ENCODE measurements around the gene GABRP. TPM values are rescaled to one million over a fixed set of nuclear protein-coding genes. Genes with fewer than 3 reads are reported as not detected.

Gene GABRP
- total RNA-seq, result 1 to 10 TPM; 1.1 to 1.9 TPM
- 2.5 TPM for polyA plus RNA-seq (2013, experiment 1 of 2)
- polyA plus RNA-seq (2013, experiment 2 of 2), result 0.70 TPM
- long read RNA-seq, experiment 1, result 0 reads
- long read RNA-seq, experiment 2, result 0 reads
- long read RNA-seq, experiment 3, result 0 reads
- long read RNA-seq, experiment 4, result 0 reads

- Mint-ChIP-seq H3K4me3 (no peak within 1 kb of the TSS), H3K27me3 (ENCODE audit: insufficient read depth) (peaks cover 78% of the 10 kb centered on the region), H3K9me3 (no peaks in the 10 kb centered on the region), H3K36me3 (ENCODE audit: low read depth) (no peaks in the 10 kb centered on the region), H3K27ac (no peak within 1 kb of the TSS), H3K4me1 (peaks cover 19% of the 10 kb centered on the region)
- H3K9me3 ChIP-seq (ENCODE audit: control insufficient read depth, low read length), result no peaks in the 10 kb centered on the region
- no peak for TF ChIP-seq CTCF (conservative IDR thresholded peaks at IDR 0.05)
- H3K9ac ChIP-seq (ENCODE audit: extremely low read depth, low read length, poor library complexity, severe bottlenecking), result no peak within 1 kb of the TSS
- no peaks in the 10 kb centered on the region for H3K36me3 ChIP-seq (ENCODE audit: control insufficient read depth, insufficient read depth, low read length)
- WGBS, 2 experiments (ENCODE audit: insufficient coverage in 1 of 2, insufficient read length in 1 of 2), result 88% methylated on average over 4 to 14 of the region's 14 CpGs
- H3K4me1 ChIP-seq (ENCODE audit: control insufficient read depth, insufficient read depth, low read length), result peaks cover 3% of the 10 kb centered on the region
- no peak for DNase-seq
- H3K4me3 ChIP-seq (ENCODE audit: low read length), result no peak within 1 kb of the TSS
- no peak within 1 kb of the TSS for H3K27ac ChIP-seq (ENCODE audit: low read depth, low read length)
- H3K27me3 ChIP-seq (ENCODE audit: control insufficient read depth, insufficient read depth, low read length, poor library complexity, severe bottlenecking), result peaks cover 78% of the 10 kb centered on the region
Observed at GRCh38 chr5:170783498-170784247, at the start of gene GABRP. Gene GABRP (plus strand): TSS chr5:170783725. CDS start chr5:170788616, 4,891 bp downstream.

- H3K4me3 ChIP-seq (ENCODE audit: low read length), result no peak overlapping the region
- WGBS, 2 experiments (ENCODE audit: insufficient coverage in 1 of 2, insufficient read length in 1 of 2), result 38 to 39% methylated on average over 2 to 3 of the region's 3 CpGs
- H3K36me3 ChIP-seq (ENCODE audit: control insufficient read depth, insufficient read depth, low read length), result no peaks in the 10 kb centered on the region
- peaks cover 11% of the 10 kb centered on the region for H3K27me3 ChIP-seq (ENCODE audit: control insufficient read depth, insufficient read depth, low read length, poor library complexity, severe bottlenecking)
- H3K27ac ChIP-seq (ENCODE audit: low read depth, low read length), result no peak overlapping the region
- no peak overlapping the region for H3K9ac ChIP-seq (ENCODE audit: extremely low read depth, low read length, poor library complexity, severe bottlenecking)
- peak; percentile 57 for DNase-seq
- Mint-ChIP-seq H3K4me1 (peaks cover 22% of the 10 kb centered on the region), H3K4me3 (no peak overlapping the region), H3K36me3 (ENCODE audit: low read depth) (no peaks in the 10 kb centered on the region), H3K9me3 (peaks cover 18% of the 10 kb centered on the region), H3K27me3 (ENCODE audit: insufficient read depth) (peaks cover 65% of the 10 kb centered on the region), H3K27ac (no peak overlapping the region)
- H3K4me1 ChIP-seq (ENCODE audit: control insufficient read depth, insufficient read depth, low read length), result no peaks in the 10 kb centered on the region
- TF ChIP-seq CTCF (conservative IDR thresholded peaks at IDR 0.05), result no peak
- peaks cover 21% of the 10 kb centered on the region for H3K9me3 ChIP-seq (ENCODE audit: control insufficient read depth, low read length)
Observed at GRCh38 chr5:170736966-170737365, 46.6 kb upstream of the GABRP start.

GRCh38 chr5:170737591-170737990 is 45.9 kb upstream of the GABRP start:
- Mint-ChIP-seq H3K4me1 (peaks cover 22% of the 10 kb centered on the region), H3K27me3 (ENCODE audit: insufficient read depth) (peaks cover 67% of the 10 kb centered on the region), H3K9me3 (peaks cover 18% of the 10 kb centered on the region), H3K4me3 (no peak overlapping the region), H3K36me3 (ENCODE audit: low read depth) (no peaks in the 10 kb centered on the region), H3K27ac (no peak overlapping the region)
- 100% methylated on average over 1 of the region's 1 CpG; no CpG with 5 or more reads in 1 of the 2 experiments for WGBS, 2 experiments (ENCODE audit: insufficient coverage in 1 of 2, insufficient read length in 1 of 2)
- H3K27ac ChIP-seq (ENCODE audit: low read depth, low read length), result no peak overlapping the region
- peaks cover 11% of the 10 kb centered on the region for H3K27me3 ChIP-seq (ENCODE audit: control insufficient read depth, insufficient read depth, low read length, poor library complexity, severe bottlenecking)
- DNase-seq, result peak; percentile 36
- no peaks in the 10 kb centered on the region for H3K4me1 ChIP-seq (ENCODE audit: control insufficient read depth, insufficient read depth, low read length)
- H3K9me3 ChIP-seq (ENCODE audit: control insufficient read depth, low read length), result peaks cover 21% of the 10 kb centered on the region
- H3K4me3 ChIP-seq (ENCODE audit: low read length), result no peak overlapping the region
- TF ChIP-seq CTCF (conservative IDR thresholded peaks at IDR 0.05), result no peak
- H3K9ac ChIP-seq (ENCODE audit: extremely low read depth, low read length, poor library complexity, severe bottlenecking), result no peak overlapping the region
- H3K36me3 ChIP-seq (ENCODE audit: control insufficient read depth, insufficient read depth, low read length), result no peaks in the 10 kb centered on the region

Measured in endodermal cell (in vitro differentiated cells).